Measurements from ENCODE around the gene AFAP1L2.
A peak's percentile ranks its signal among the peaks of the same experiment; 100 is the strongest.

The AFAP1L2 gene

GRCh38 chr10:114279901-114280644 lies 124.2 kb downstream of the AFAP1L2 start:
- ATAC-seq, result no peak
- TF ChIP-seq OSR1 (CRISPR knock-in tag; IDR thresholded peaks at IDR 0.05) (no peak), TSHZ2 (CRISPR knock-in tag; IDR thresholded peaks at IDR 0.05) (no peak)

- peak; percentile 29; the same call in 2 of the 3 replicates for ATAC-seq
- no peak for TF ChIP-seq PPARA (CRISPR knock-in tag; IDR thresholded peaks at IDR 0.05; ENCODE audit: borderline replicate concordance)
- TF ChIP-seq OSR1 (CRISPR knock-in tag; IDR thresholded peaks at IDR 0.05), result no peak
- no peak for TF ChIP-seq GLIS3 (CRISPR knock-in tag; IDR thresholded peaks at IDR 0.05)
- no peak for TF ChIP-seq ZFP3 (CRISPR knock-in tag; IDR thresholded peaks at IDR 0.05)
- TF ChIP-seq TCF4 (CRISPR knock-in tag; IDR thresholded peaks at IDR 0.05; ENCODE audit: borderline replicate concordance), result no peak
- no peak for TF ChIP-seq SNAI2 (CRISPR knock-in tag; IDR thresholded peaks at IDR 0.05)
- no peak for TF ChIP-seq RARB (CRISPR knock-in tag; IDR thresholded peaks at IDR 0.05)
- no peak for TF ChIP-seq ZC3H10 (CRISPR knock-in tag; IDR thresholded peaks at IDR 0.05)
- no peak for TF ChIP-seq TSHZ2 (CRISPR knock-in tag; IDR thresholded peaks at IDR 0.05)
- TF ChIP-seq ZNF70 (CRISPR knock-in tag; IDR thresholded peaks at IDR 0.05), result no peak
- TF ChIP-seq ARNTL (CRISPR knock-in tag; IDR thresholded peaks at IDR 0.05; ENCODE audit: borderline replicate concordance, low read depth), result no peak
- no peak for TF ChIP-seq CREB5 (CRISPR knock-in tag; IDR thresholded peaks at IDR 0.05; ENCODE audit: low read depth)
- TF ChIP-seq CSDC2 (CRISPR knock-in tag; IDR thresholded peaks at IDR 0.05), result no peak
- no peak for TF ChIP-seq ZNF565 (CRISPR knock-in tag; conservative IDR thresholded peaks at IDR 0.05; ENCODE audit: low read depth)
- no peak for TF ChIP-seq ISL1 (CRISPR knock-in tag; IDR thresholded peaks at IDR 0.05)
- no peak for TF ChIP-seq POU6F1 (CRISPR knock-in tag; IDR thresholded peaks at IDR 0.05; ENCODE audit: borderline replicate concordance, low read depth)
Observed at GRCh38 chr10:114279289-114279688, 125.0 kb downstream of the AFAP1L2 start.

- TF ChIP-seq POU6F1 (CRISPR knock-in tag; IDR thresholded peaks at IDR 0.05; ENCODE audit: borderline replicate concordance, low read depth) (no peak), ZC3H10 (CRISPR knock-in tag; IDR thresholded peaks at IDR 0.05) (no peak), ZFP3 (CRISPR knock-in tag; IDR thresholded peaks at IDR 0.05) (no peak), SNAI2 (CRISPR knock-in tag; IDR thresholded peaks at IDR 0.05) (no peak), ZNF565 (CRISPR knock-in tag; conservative IDR thresholded peaks at IDR 0.05; ENCODE audit: low read depth) (no peak), CREB5 (CRISPR knock-in tag; IDR thresholded peaks at IDR 0.05; ENCODE audit: low read depth) (no peak), BACH2 (CRISPR knock-in tag; IDR thresholded peaks at IDR 0.05; ENCODE audit: borderline replicate concordance) (no peak), OSR1 (CRISPR knock-in tag; IDR thresholded peaks at IDR 0.05) (no peak)
- no peak for ATAC-seq
Observed at GRCh38 chr10:114278884-114279191, 125.5 kb downstream of the AFAP1L2 start.
